ENCODE results near the gene CASZ1.

CASZ1 gene

DNA sequence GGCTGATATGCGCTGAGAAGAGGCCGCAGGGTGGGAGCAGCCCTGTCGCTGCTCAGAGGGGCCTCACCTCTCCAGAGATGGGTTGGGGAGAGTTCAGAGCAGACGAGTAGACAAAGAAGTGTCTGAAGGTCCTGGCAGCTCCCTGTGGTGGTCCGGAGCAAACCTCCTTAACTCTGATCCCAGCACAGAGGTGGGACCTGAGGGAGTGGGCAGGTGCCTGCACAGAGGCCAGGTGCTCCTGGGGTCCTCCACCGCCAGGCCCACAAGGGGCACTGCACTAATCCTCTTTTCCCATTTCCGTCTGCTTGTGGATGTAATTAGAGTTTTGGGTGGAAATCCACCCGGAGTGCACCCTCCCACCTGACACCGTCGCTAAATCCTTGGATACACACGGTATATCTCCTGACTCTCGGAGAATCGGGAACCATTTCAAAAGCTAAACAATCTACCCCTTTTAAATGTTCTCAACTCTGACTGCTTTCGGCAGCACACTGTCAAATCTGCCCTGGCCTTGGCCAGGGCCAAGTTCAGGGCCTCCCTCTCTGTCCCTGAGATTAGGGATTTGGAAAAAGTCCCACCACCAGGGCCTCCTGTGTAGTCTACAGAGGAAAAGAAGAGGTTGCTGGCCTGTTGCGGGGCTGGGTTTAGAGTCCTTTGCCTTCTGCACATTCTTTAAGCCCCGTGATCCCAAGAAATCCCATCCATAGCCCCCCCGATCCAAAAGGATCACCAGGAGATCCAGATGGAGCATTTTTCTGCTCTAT is 22.4 kb downstream of the CASZ1 start:
- no peak for ATAC-seq
- DNase-seq: no peak

DNA sequence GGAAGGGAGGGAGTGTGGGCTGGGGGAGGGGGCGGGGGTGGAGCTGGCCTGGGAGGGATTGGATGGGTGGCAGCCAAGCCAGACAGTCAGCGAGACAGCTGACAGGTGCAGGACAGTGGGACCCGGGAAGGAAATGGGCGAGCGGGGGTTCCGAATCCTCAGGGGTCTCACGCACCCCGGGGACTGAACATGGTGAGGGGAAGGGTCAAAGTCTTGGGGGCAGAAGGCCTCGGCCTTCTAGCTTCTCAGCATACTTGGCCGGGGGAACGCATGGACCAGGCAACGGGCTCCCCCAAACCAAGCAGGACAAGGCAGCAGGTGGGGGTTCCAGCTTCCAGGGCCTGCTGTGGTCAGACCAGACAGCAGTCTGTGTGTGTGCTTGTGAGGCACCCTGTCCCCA is 23.1 kb downstream of the CASZ1 start:
- DNase-seq (no peak), ATAC-seq (no peak)

DNA sequence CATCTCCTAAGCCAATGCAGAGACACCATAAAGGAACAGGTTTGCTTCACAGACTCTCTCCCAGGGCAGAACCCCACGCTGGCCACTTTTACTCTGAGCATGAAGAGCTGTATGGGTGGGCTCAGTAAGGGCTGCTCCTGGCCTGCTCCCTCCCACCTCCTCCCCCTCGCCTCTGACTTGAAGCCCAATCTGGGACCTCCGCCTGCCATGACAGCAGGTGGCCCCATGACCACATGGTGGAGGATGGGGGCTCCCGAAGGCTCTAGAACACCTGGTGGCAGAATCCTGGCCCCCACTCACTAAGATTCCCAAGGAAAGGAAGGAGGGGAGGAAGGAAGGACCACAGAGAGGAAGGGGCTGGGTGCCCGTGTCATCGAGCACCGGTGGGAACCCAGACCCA is 23.7 kb downstream of the CASZ1 start:
- DNase-seq (no peak), ATAC-seq (no peak)

DNA sequence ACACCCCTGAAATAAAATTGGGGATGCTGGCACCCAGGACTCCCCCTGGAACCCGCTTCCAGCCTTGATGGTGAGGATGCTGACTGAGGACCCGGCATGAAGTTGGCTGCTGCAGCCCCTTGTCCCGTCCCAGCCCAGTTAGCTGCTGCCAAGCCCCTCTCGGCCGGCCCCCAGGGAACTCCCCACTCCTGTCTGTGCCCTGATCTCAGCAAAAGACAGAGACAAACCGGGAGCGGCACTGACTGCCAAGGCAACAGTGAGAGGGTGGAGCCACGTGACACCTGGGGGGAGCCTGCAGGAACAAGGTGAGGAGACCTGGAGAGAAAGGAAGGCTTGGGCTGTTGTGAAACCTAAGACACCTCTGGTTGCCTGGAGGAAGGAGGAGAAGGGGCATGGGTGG is 24.7 kb downstream of the CASZ1 start:
- no peak for ATAC-seq
- DNase-seq: no peak

DNA sequence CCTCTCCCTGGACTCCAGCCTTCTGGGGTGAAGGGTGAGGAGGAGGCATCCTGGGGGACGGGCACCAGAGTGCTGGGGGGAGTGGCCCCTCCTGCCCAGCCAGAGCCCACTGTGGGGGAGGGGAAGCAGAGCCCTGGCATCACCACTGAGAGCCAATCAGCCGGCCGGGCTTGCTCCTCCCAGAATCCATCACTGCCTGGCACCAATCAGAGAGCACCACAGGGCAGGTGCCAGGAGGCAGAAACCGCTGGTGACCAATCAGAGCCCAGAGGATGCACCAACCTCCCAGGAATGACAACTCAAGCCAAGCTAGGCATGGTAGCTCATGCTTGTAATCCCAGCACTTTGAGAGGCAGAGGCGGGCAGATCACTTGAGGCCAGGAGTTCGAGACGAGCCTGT is 27.9 kb downstream of the CASZ1 start:
- no peak for ATAC-seq

DNA sequence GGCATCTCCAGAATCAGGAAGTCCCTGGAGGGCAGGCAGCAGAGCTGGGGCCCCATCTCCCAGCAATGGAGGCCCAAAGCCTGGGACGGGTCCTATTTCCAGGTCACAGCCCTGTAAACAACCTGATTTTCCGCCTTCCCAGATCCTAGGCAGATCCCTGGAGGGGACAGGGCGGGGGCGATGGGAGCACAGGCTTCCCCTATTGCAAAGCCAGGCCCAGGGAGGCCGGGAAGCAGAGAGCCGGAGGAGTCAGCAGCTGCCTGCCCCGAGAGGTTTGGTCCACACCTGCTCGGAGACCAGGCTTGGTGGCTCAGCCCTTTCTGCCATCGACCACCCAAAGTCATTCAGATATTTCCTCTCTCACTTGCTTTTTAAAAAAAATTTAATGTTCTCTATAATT is 29.2 kb downstream of the CASZ1 start:
- DNase-seq: no peak
- ATAC-seq: no peak

More for the DNA sequence above, 27.9 kb downstream of the CASZ1 start:
- no peak for DNase-seq

DNA sequence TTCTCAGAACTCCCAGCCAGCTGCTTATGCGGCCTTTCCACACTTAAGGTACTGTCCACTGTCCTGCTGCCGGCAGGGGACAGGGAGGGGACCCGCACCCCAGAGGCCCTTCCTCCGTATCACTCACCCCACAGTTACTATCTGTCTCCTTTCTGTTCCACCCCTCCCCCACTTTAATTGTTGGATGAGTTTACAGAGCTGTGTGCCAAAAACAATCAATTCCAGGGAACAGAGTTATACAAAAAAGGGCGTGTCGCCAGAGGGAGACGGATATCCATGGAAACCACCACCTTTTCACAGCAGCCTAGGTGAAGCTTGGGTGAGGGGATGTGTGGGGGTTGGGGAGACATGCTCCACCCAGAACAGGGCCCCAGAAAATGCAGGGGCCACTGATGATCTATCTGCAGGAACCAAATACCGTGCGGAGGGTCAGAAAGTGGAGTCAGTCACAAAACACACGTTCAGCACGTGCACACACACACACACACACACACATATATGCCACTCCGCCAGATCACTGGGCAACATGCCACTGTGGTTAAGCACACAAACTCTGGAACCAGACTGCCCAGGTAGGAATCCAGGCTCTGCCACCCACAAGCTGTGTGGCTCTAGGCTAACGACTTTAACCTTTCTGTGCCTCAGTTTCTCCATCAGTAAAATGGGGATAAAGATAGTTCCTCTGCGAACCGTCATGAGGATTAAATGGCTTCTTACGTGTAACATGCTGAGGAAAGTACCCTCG is 30.5 kb downstream of the CASZ1 start:
- ATAC-seq: no peak
- DNase-seq: no peak

DNA sequence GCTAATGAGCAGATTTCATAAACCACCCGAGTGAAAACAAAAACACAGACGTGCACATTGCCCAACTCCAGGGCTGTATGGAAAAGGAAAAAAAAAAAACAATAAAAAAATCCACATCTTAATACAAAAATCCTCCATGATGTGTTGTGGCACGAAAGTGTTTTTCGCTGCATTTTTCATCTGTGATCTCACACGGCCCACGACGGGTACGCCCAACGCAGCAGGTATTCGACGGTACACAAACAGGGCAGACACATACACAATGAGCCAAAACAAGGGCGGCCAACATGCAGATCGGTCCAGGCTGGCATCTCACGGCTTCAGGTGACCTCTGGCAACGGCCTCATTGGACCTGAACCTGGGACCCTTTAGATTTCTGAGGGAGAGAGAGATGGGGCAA is 31.1 kb downstream of the CASZ1 start:
- DNase-seq (no peak), ATAC-seq (no peak)

DNA sequence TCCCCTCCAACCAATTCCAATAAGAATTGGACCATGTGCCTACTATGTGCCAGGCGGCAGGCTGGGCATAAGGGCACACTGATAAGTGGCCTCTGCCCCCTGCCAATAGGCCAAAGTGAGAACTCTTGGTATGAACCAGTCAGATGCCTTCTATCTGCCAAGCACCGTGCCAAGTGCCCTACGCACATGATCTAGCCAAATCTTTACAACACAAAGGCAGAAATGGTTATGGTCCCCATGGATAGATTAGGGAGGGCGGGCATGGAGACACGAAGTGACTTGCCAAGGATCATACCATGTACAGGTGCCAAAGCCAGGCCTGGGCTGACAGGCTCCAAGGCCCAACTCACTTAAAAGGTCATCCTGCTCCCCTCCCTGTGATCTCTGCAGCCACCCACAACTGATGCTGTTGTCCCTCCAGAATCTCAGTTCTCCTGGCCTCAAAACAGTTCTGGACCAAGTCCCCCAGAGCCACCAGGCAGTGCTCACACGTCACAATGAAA is 32.1 kb downstream of the CASZ1 start:
- DNase-seq (no peak), ATAC-seq (no peak)

DNA sequence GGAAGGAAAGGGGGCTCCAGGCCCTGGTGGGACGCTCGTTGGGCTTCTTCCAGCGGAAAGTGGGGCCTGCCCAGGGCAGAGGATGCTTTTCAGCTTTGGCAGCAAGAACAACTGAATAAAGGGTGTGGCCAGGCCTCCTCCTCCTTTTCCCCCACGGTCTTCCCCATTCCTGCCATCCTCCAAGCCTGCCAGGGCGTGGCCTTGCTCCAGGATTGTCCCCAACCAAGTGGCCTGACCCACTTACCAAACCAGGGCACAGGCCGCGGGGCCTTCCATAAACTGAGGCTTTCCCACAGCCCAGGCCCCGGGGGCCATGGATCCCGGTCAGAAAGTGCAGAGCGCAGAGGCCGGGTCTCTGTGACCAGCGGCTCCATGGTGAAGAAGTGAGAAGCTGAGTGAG is 33.6 kb downstream of the CASZ1 start:
- DNase-seq (no peak), ATAC-seq (no peak)

DNA sequence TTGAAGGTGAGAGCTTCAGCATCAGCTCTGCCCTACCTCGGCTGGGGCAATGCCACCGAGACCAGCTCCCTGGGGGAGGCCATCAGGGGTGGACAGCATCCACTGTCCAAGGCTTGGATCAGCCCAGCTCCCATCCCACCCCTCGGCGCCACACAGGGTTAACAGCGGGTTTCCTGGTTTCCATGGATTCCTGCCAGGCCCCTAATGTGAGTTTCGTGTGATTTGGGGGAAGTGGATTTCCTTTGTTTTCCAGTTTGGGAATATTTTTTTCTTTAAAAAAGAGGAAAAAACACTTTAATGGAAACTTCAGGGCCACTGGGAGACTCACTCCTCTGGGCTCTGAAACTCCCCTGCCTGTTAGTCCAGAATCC is 34.3 kb downstream of the CASZ1 start:
- ATAC-seq: no peak
- DNase-seq: no peak

DNA sequence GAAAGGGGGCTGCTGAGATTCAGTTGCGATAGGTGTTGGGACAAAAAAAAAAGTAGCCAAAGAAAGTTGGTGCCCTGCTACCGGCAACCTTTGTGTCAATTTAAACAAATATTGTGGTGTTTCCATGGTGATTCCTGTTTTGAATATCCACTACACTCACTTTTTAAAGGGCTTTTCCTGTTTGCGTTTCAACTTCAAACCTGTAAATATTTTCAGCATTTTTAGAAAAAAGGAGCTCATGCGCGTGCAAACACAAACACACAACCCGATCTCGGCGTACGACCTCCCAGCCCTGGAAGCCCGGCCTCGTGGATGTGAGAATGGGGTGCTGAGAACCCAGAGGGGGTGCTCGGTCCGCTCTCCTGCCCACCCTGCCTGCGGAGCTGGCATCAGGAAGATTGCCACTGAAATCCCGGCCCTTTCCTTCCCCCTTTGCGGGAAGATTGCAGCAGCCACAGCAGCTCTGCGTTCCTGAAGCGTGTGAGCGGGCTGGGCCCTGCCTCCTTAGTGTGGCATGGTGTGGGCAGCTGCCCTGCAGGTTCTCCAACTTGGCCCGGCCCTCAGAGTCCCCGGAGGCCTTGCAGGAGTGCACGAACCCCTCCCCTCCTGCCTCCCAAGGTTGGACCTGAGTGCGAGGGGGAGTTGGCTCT is 34.8 kb downstream of the CASZ1 start:
- DNase-seq (no peak), ATAC-seq (no peak)

DNA sequence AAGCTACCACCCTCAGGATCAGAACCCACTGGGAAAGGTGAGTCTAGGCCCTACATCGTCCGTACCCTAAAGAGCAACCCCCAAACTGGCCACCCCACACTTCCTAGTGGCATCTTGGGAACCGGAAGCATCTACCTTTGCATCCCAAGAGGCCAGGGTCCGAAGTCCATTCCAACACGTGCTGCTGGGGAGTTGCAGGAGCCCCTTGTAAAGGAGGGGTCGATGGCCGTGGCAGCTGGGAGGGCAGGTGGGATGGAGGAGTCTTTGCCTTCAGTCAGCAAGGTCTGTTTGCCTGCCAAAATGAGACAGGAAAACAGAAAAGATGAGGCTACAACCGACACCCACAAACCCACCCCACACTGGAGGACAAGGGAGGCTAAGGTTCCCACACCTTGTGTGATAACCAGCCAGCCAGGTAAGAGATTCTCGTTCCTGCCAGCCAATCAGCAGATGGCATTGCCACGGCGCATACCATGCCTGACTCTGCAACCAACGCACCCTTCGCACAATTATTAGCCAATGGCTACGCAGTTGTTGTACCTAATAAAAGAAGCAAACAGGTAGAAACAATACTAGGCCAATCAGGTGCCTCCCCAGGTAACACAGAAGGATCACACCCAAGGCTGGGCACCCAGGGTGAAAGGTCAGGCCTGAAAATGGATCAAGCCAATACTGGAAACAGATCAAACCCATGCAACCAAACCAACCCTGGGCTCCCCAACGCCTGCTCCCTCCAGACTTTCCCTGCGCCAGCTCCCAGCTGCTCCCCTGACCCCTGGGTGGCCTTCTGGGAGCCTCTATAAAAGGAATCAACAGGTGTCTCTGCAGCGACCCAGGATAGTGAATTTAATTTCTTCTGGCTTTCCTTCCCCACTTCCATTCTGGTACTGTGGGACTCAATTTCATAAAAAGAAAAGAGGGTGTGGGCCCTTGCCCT is 35.6 kb downstream of the CASZ1 start:
- DNase-seq (no peak), ATAC-seq (no peak)

DNA sequence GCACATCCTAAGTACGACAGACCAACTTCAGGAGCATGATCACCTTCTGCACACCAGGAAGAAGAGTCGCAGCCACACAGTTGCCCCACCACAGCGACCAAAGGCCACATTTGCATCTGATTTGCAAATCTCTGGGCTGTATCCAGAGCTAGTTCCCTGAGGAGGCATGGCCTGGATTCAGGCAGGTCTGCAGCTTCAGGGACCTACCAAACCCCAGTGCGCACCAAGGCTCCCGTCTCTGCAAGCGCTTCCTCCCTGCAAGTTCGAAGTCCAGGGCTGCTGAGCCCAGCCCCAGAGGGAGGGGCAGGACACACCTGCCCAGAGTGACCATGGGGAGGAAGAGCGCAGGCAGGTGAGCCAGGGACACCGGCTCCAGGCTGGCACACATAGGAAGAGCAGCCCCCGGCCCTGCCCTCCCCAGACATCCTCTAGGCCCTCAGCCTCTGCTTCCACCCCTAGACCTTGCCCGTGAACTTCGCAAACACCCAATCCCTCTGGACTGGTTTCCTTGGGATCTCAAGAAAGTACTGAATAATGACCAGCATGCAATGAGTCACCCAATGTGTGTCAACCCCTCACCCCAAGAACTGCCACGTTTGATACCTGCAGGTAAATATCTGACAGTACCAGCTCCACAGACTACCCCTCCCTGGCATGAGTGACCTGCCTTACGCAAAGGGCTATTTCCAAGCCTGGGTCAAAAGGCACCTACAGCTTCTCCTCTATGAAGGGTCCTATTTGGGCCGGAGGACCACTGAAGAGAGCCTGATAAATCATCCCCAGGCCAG is 36.8 kb downstream of the CASZ1 start:
- no peak for ATAC-seq
- DNase-seq: no peak

DNA sequence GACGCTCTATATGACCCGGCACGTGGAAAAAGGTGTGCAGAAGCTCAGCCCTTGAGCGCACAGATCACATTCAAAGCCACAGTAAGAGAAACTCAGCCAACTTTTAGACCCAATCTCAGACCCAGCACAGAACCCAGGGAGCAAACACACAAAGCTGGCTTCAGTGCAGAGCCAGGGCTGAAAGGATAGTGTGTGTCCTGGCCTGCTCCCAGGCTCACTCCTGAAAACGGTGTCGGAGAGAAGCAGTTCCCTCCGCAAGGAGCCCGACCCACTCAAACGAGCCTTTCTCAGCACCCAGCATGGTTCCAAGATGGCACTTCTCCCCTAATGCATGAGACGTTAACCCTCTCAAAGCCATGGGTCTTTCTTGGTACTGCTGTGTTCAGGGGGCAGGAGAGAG is 39.6 kb downstream of the CASZ1 start:
- DNase-seq (no peak), ATAC-seq (no peak)

DNA sequence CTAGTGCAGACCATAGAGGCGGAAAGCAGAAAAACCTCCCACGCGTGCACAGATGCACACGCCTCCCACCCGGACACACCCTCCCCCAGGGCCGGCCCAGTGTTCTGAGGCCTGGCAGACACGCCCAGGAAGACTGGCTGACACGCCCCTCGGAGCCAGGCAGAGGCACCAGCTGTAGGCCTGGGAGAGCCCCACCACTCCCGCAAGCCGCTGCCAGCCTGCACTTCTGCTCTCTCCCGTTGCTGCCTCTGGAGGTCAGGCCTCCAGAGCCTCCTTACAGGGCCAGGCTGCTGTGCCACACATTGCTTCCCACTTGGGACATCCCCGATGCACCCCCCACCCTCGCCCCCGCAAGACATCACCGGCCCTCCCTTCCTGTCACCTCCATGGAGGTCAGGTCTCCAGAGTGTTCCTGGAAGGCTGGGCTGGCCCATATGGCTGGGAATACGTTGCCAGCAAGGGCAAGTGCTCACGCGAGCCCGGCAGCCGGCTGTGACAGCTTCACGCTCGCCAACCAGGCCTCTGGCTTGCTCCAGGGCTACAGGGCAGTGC is 40.4 kb downstream of the CASZ1 start:
- DNase-seq (peak; percentile 61), ATAC-seq (peak; percentile 66)

DNA sequence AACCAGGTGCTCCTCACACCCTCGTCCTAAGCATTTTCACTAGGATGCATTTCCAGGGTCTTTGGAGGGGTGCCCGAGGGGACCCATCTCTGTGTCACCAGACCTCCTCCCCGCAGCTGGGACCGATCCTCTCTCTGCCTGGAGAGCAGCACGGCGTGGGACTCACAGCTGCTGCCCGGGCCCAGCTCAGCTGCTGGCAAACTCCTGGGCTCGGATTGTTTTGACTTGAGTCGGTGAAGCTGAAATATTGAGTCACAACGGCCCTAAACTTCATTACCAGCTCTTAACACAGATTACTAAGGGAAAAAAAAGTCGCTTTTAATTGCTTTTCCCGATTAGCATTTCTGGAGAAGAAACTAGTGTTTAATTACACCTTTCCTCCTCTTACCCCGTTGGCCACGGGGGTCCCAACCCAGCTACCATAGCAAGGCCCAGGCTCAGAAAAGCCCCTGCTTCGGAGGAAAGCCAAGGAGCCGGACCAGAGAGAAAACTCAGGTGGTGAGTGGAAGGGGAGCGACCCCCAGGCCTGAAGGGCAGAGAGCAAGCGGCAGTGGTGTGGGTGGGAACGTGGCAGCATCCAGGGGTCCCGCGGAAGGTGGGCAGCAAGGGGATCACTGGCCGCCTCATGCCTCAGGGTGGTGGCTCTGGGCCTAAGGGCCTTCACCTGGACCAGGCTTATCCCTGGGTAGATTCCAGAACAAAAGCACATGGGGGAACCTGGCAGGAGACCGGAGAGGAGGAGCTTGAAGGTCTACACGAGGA is 41.7 kb downstream of the CASZ1 start:
- DNase-seq (no peak), ATAC-seq (no peak)

DNA sequence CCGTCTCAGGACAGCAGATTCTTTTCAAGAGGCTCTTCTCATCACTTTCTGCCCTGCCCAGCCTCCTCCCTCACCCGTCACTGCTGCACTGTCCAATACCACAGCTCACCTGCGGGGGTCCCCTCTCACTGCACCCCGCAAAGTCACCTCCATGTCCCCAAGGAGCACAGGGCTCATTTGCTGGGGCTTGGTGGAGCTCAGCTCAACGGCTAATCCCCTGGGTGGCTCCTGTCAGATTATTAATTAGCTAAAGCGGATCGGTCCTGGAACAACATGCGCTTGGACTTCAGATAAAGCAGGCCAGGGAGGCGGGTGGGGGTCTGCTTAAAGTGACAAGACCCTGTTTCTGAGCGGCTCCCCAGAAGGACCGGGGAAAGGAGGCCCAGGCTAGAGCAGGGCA is 43.1 kb downstream of the CASZ1 start:
- DNase-seq: no peak
- peak; percentile 20 for ATAC-seq

DNA sequence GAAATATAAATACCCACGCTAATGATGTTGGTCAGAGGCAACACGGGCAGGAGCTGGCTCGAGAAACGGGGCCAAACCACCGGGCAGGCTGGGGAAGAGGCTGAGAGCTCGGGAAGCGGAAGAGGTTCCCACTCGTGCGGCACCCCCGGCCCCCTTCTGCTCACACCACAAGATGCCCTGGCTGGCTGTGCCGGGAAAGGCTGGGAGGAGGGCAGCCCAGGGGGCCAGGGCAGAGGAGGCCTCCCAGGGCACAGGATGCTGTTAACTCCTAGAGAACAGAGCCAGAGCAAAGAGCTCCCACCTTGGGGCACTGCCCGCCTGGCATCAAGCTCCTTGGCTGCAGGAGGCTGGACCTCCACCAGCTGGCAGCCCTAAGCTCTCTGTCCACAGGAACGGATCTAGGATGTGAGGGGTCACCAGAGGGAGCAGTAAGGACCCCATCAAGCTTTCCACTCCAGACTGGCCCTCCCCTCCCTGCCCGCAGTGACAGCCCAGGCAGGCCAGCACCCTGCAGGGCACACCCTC is 44.8 kb downstream of the CASZ1 start:
- ATAC-seq (no peak), DNase-seq (no peak)

DNA sequence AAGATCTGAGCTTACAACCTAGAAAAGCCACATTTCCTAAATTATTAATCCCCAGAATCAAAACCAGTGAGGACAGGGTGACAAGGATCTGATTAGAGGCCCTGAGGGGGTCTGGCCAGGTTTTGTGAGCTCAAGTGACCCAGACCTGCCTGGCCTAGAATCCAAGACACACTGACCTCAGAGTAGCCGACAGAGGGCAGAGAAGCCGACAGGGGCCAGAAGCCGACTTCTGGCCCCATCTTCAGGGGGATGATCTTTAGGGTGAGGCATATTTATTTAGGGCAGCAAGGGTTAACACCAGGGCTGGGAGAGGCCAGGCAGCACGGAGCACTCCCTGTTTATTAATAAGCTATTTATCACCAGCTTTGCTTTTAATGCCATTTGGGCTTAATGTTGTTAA is 45.3 kb downstream of the CASZ1 start:
- ATAC-seq (no peak), DNase-seq (no peak)
